GM23248 (cell line): ENCODE results near the gene B4GALT5. TPM values are rescaled to one million over a fixed set of nuclear protein-coding genes. Genes with fewer than 3 reads are reported as not detected.

Source experiments
- DNase-seq: peaks from one replicate; pipeline ENCODE4 v3.0.0-alpha.2; 2015
- H2AFZ ChIP-seq: fragments of 200-600 bp; sonication (generic); 2 replicates; pipeline ENCODE4 v1.6.1; 2016; ENCODE audit warnings: antibody characterized with exemption
- H3F3A ChIP-seq: fragments of 200-600 bp; sonication (generic); 2 replicates; pipeline ENCODE4 v1.6.1; 2016; ENCODE audit warnings: mild to moderate bottlenecking, antibody characterized with exemption, mixed run types; ENCODE audit not compliant: insufficient read depth
- H3K27ac ChIP-seq: fragments of 200-600 bp; sonication (generic); 2 replicates; pipeline ENCODE4 v1.5.1; 2016; ENCODE audit warnings: mild to moderate bottlenecking
- H3K27me3 ChIP-seq: fragments of 200-600 bp; sonication (generic); replicated peaks from 2 replicates; pipeline ENCODE4 v1.6.1; 2016; ENCODE audit warnings: mild to moderate bottlenecking; ENCODE audit not compliant: insufficient read depth
- H3K36me3 ChIP-seq: fragments of 200-600 bp; sonication (generic); 2 replicates; pipeline ENCODE4 v1.6.1; 2016; ENCODE audit warnings: low read depth, mild to moderate bottlenecking
- H3K4me1 ChIP-seq: fragments of 200-600 bp; sonication (generic); 2 replicates; pipeline ENCODE4 v1.6.1; 2016; ENCODE audit warnings: mild to moderate bottlenecking; ENCODE audit not compliant: insufficient read depth
- H3K4me2 ChIP-seq: fragments of 200-600 bp; sonication (generic); one replicate; pipeline ENCODE4 v1.6.1; 2016; ENCODE audit warnings: mild to moderate bottlenecking; ENCODE audit not compliant: unreplicated experiment
- H3K4me3 ChIP-seq: fragments of 200-600 bp; sonication (generic); 2 replicates; pipeline ENCODE4 v1.5.1; 2016; ENCODE audit warnings: mild to moderate bottlenecking
- H3K79me2 ChIP-seq: fragments of 200-600 bp; sonication (generic); 2 replicates; pipeline ENCODE4 v1.6.1; 2016; ENCODE audit warnings: mild to moderate bottlenecking; ENCODE audit not compliant: insufficient read depth
- H3K9ac ChIP-seq: fragments of 200-600 bp; sonication (generic); 2 replicates; pipeline ENCODE4 v1.6.1; 2016; ENCODE audit warnings: mild to moderate bottlenecking
- H3K9me2 ChIP-seq: fragments of 200-600 bp; sonication (generic); 2 replicates; pipeline ENCODE4 v1.6.1; 2016; ENCODE audit warnings: mixed run types, mild to moderate bottlenecking, moderate library complexity; ENCODE audit not compliant: insufficient read depth
- H3K9me3 ChIP-seq: fragments of 200-600 bp; sonication (generic); one replicate; pipeline ENCODE4 v1.6.1; 2017; ENCODE audit warnings: low read depth
- H4K20me1 ChIP-seq: fragments of 200-600 bp; sonication (generic); 2 replicates; pipeline ENCODE4 v1.6.0; 2016; ENCODE audit not compliant: insufficient read depth
- EZH2 ChIP-seq: fragments of 200-600 bp; sonication (generic); IDR thresholded peaks from 2 replicates; pipeline ENCODE4 v1.6.1; 2018; ENCODE audit warnings: antibody characterized with exemption, mild to moderate bottlenecking; ENCODE audit not compliant: insufficient read depth, poor library complexity, severe bottlenecking
- EZH2phosphoT487 ChIP-seq: fragments of 200-600 bp; sonication (generic); IDR thresholded peaks from 2 replicates; pipeline ENCODE4 v1.6.1; 2018; ENCODE audit warnings: antibody characterized with exemption, moderate library complexity, mild to moderate bottlenecking, low read depth; ENCODE audit not compliant: insufficient read depth
- WGBS, 2 experiments: methylation state at CpG; one replicate each; pipeline ENCODE4 v1.1.6; 2015 to 2017; ENCODE audit warnings: low lambda C conversion rate in 2 of 2, low coverage in 1 of 2; ENCODE audit errors: missing lambda C conversion rate in 2 of 2; 5-methylcytosine and 5-hydroxymethylcytosine counted together
- in situ Hi-C: fragments of 300-500 bp; cut with MboI; formaldehyde crosslinking; loops from 2 replicates; pipeline ENCODE4 v1.15.0; 2020
- polyA plus RNA-seq: library from polyadenylated mRNA; unstranded; fragments of >200 nt; fragmentation: Nextera tagmentation; extraction: Ambion mirVana; gene quantifications from 2 replicates; pipeline ENCODE4 v1.2.1, GENCODE V29; 2016
- total RNA-seq: library from RNA; depleted of rRNA; stranded (reverse); fragments of >200 nt; shearing (Covaris generic); gene quantifications from 2 replicates; pipeline ENCODE4 v1.2.3, GENCODE V29; 2014

B4GALT5 gene
- total and polyA plus RNA-seq, 2 experiments from 2014 or later, result 4.2 to 16.9 TPM

DNA sequence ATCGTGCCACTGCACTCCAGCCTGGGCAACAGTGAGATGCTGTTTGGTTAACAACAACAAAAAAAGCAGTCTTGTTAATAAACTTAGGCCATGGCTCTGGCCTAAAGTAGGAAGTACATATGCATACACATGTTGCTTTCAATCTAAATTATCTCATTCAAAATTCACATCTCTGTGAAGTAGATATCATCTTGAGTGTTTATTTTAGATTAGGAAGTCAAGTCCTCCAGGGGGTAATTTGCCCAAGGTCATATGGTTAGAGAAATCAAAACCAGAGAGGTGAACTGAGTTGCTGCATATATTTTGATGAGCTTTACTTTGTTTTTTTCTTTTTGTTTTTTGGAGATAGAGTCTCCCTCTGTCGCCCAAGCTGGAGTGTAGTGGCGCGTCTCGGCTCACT, 52.8 kb downstream of the B4GALT5 start:
- no peaks in the 10 kb centered on the region for H3K27me3 ChIP-seq
- H3K36me3 ChIP-seq, result no peaks in the 10 kb centered on the region
- H3K4me1 ChIP-seq, result peaks cover 33% of the 10 kb centered on the region
- TF ChIP-seq EZH2, result no peak
- no peak for TF ChIP-seq EZH2phosphoT487
- no peak overlapping the region for H2AFZ ChIP-seq
- in situ Hi-C loops, result no loop called here
- H3K9me3 ChIP-seq, result no peaks in the 10 kb centered on the region
- H3K4me3 ChIP-seq, result no peak overlapping the region
- no peak overlapping the region for H3K27ac ChIP-seq
- H4K20me1 ChIP-seq, result peaks cover 7% of the 10 kb centered on the region
- WGBS, 2 experiments, result 92 to 94% methylated on average over 5 of the region's 5 CpGs
- H3K4me2 ChIP-seq, result no peak overlapping the region
- H3K9me2 ChIP-seq, result no peaks in the 10 kb centered on the region
- H3F3A ChIP-seq, result peaks cover 26% of the 10 kb centered on the region
- H3K9ac ChIP-seq, result no peak overlapping the region
- peaks cover 86% of the 10 kb centered on the region for H3K79me2 ChIP-seq
- DNase-seq, result no peak

DNA sequence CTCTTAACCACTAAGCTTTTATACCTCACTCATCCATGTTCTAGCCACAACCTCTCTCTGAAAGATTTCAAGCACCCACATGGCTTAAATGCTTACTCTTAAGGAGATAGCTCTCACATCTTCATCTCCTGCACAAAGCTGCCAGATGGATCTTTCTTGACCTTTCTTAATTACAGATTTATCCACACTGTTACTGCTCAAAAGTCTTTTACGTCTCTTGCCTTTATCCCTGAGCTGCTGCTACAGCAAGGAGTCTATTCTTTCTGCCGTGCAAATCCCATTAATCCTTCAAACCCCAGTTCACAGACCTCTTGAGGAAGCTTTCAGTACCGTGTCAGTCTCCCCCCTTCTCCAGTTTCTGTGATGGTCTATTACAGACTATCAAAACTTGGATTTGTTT, 54.6 kb downstream of the B4GALT5 start:
- Histone ChIP-seq H3K9ac (no peak overlapping the region), H3K27ac (no peak overlapping the region), H3F3A (peaks cover 29% of the 10 kb centered on the region), H3K36me3 (peaks cover 10% of the 10 kb centered on the region), H3K9me2 (no peaks in the 10 kb centered on the region), H2AFZ (no peak overlapping the region), H3K4me3 (no peak overlapping the region), H3K27me3 (no peaks in the 10 kb centered on the region), H4K20me1 (no peaks in the 10 kb centered on the region; the same call in 1 of the 2 replicates), H3K79me2 (peaks cover 81% of the 10 kb centered on the region), H3K9me3 (no peaks in the 10 kb centered on the region), H3K4me2 (no peak overlapping the region), H3K4me1 (peaks cover 33% of the 10 kb centered on the region)
- no peak for DNase-seq
- 37 to 45% methylated on average over 3 of the region's 3 CpGs for WGBS, 2 experiments
- TF ChIP-seq EZH2 (no peak), EZH2phosphoT487 (no peak)
- in situ Hi-C loops, result no loop called here

DNA sequence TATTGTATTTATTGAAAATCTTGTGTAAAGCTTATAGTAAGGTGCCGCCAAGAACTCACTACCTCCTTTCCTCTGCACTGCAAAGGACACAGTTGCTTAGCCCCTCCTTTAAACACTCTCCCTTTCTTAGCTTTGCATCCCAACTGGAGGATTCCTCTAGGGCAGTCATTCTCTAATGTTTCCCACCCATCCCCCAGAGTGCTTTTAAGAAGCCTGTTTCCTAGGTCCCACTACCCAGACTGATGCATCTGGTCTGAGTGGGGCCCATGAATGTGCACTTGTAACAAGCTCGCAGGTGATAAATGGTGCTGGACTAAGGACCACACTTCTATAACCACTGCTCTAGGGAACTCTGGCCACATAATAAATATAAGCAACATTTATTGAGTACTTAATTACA, 55.2 kb downstream of the B4GALT5 start:
- no peak overlapping the region for H3K27ac ChIP-seq
- peaks cover 29% of the 10 kb centered on the region for H3F3A ChIP-seq
- H3K9ac ChIP-seq, result peak overlapping the region; percentile 64; the same call in 1 of the 2 replicates
- TF ChIP-seq EZH2, result no peak
- no peak for TF ChIP-seq EZH2phosphoT487
- H2AFZ ChIP-seq, result no peak overlapping the region
- peaks cover 78% of the 10 kb centered on the region for H3K79me2 ChIP-seq
- H3K27me3 ChIP-seq, result no peaks in the 10 kb centered on the region
- H3K4me2 ChIP-seq, result no peak overlapping the region
- H3K36me3 ChIP-seq, result peaks cover 15% of the 10 kb centered on the region
- no peaks in the 10 kb centered on the region for H3K9me2 ChIP-seq
- no peaks in the 10 kb centered on the region for H3K9me3 ChIP-seq
- in situ Hi-C loops, result no loop called here
- H3K4me3 ChIP-seq, result no peak overlapping the region
- no peak for DNase-seq
- no peaks in the 10 kb centered on the region; the same call in 1 of the 2 replicates for H4K20me1 ChIP-seq
- H3K4me1 ChIP-seq, result peaks cover 33% of the 10 kb centered on the region
- WGBS, 2 experiments, result 80 to 90% methylated on average over 2 of the region's 2 CpGs

DNA sequence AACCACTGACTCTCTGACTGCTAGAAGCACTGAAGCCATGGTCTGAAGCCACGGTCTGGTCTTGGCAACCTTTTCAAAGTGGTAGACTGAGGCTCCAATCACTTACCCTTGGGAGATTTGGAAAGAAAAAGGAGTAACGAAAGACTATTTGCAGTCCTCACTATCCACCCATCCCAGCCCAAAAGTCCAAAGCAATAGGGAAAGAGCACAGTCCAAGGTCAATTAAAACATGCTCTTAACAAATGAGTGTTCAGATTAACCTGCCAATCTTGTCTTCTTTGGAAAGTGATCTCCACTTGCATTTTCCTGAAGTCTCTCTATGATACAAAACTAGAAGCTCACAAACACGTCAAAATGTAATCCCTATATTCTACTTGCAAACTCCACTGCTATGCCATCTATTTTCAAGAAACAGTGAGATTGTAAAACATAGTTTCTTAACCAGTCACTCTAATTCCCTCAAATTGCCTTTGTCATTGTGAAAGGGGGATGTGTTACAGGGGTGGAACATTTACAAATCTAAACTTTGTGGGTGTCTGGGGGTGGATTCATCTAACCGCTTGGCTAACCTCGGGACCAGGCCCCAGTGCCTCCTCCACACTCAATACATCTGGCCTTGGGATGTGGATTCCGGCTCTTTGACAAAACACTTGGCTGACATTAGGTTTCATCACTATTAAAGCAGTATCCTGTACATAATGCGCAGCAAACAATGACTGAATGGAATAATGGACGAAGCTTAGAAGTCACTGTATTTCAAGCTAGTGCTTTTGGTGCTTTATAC, 56.4 kb downstream of the B4GALT5 start:
- 17 to 19% methylated on average over 8 of the region's 8 CpGs for WGBS, 2 experiments
- peaks cover 25% of the 10 kb centered on the region for H3K36me3 ChIP-seq
- no peaks in the 10 kb centered on the region for H3K9me3 ChIP-seq
- H3K9me2 ChIP-seq, result no peaks in the 10 kb centered on the region
- H3K4me1 ChIP-seq, result peaks cover 33% of the 10 kb centered on the region
- TF ChIP-seq EZH2 (no peak), EZH2phosphoT487 (no peak)
- peaks cover 68% of the 10 kb centered on the region for H3K79me2 ChIP-seq
- no peak overlapping the region for H2AFZ ChIP-seq
- in situ Hi-C loops, result no loop called here
- peak overlapping the region; percentile 80 for H3K27ac ChIP-seq
- H3F3A ChIP-seq, result peaks cover 29% of the 10 kb centered on the region
- no peaks in the 10 kb centered on the region; the same call in 1 of the 2 replicates for H4K20me1 ChIP-seq
- peak; percentile 85 for DNase-seq
- H3K9ac ChIP-seq, result peak overlapping the region; percentile 64
- no peaks in the 10 kb centered on the region for H3K27me3 ChIP-seq
- H3K4me2 ChIP-seq, result peak overlapping the region; percentile 57
- H3K4me3 ChIP-seq, result peak overlapping the region; percentile 22
